PC-9 (cell line): ENCODE results near the gene EFNA4. TPM values are rescaled to one million over a fixed set of nuclear protein-coding genes. Genes with fewer than 3 reads are reported as not detected.

Source experiments
- BruUV-seq: library from RNA; stranded (reverse); fragments of 400-500 nt; replicated peaks from 2 replicates; lab custom pipeline; 2021; lab: Mats Ljungman, UMichigan
- CTCF ChIA-PET: fragments of 300-600 bp; sonication (Branson Sonifier 250); formaldehyde crosslinking; loops from one replicate; lab custom pipeline; 2022; ENCODE audit warnings: antibody characterized with exemption; lab: Charles Lee
- POLR2A ChIA-PET: fragments of 300-600 bp; sonication (Branson Sonifier 250); formaldehyde crosslinking; loops from one replicate; lab custom pipeline; 2022; ENCODE audit warnings: antibody characterized with exemption; ENCODE audit not compliant: unreplicated experiment; lab: Charles Lee
- DNase-seq, 2 experiments: peaks; one replicate each; pipeline versions ENCODE4 v3.0.0 to v3.0.0-alpha.2; 2015 to 2022; ENCODE audit warnings: mixed read lengths in 1 of 2
- H2AFZ ChIP-seq: fragments of 200-600 bp; sonication (generic); 2 replicates; pipeline ENCODE4 v1.8.1; 2017; ENCODE audit warnings: antibody characterized with exemption
- H3F3A ChIP-seq: fragments of 200-600 bp; sonication (generic); 2 replicates; pipeline ENCODE4 v1.8.1; 2017; ENCODE audit warnings: antibody characterized with exemption, mild to moderate bottlenecking, low read depth; ENCODE audit not compliant: insufficient read depth
- H3K27ac ChIP-seq: fragments of 200-600 bp; sonication (generic); 2 replicates; pipeline ENCODE4 v1.6.1; 2016; ENCODE audit warnings: mixed run types
- H3K27me3 ChIP-seq: fragments of 200-600 bp; sonication (generic); 2 replicates; pipeline ENCODE4 v1.6.1; 2016; ENCODE audit warnings: low read depth, mixed run types; ENCODE audit not compliant: insufficient read depth
- H3K36me3 ChIP-seq: fragments of 200-600 bp; sonication (generic); 2 replicates; pipeline ENCODE4 v1.6.1; 2016; ENCODE audit warnings: low read depth, mixed run types
- H3K4me1 ChIP-seq: fragments of 200-600 bp; sonication (generic); replicated peaks from 2 replicates; pipeline ENCODE4 v1.6.1; 2016; ENCODE audit warnings: mixed run types; ENCODE audit not compliant: insufficient read depth
- H3K4me2 ChIP-seq: fragments of 200-600 bp; sonication (generic); 2 replicates; pipeline ENCODE4 v1.6.1; 2017; ENCODE audit warnings: mixed run types
- H3K4me3 ChIP-seq: fragments of 200-600 bp; sonication (generic); 2 replicates; pipeline ENCODE4 v1.6.1; 2016; ENCODE audit warnings: mixed run types
- H3K79me2 ChIP-seq: fragments of 200-600 bp; sonication (generic); 2 replicates; pipeline ENCODE4 v1.6.1; 2017; ENCODE audit warnings: low read depth, mixed run types
- H3K9me2 ChIP-seq: fragments of 200-600 bp; sonication (generic); 2 replicates; pipeline ENCODE4 v1.8.1; 2017; ENCODE audit warnings: mild to moderate bottlenecking; ENCODE audit not compliant: insufficient read depth
- H3K9me3 ChIP-seq: fragments of 200-600 bp; sonication (generic); 2 replicates; pipeline ENCODE4 v1.8.1; 2016; ENCODE audit warnings: low read depth; ENCODE audit not compliant: insufficient read depth
- H4K20me1 ChIP-seq: fragments of 200-600 bp; sonication (generic); 2 replicates; pipeline ENCODE4 v1.8.1; 2017; ENCODE audit not compliant: insufficient read depth
- CTCF ChIP-seq: fragments of 200-600 bp; sonication (generic); conservative IDR thresholded peaks from 2 replicates; pipeline ENCODE4 v1.6.1; 2017; ENCODE audit warnings: mixed run types, antibody characterized with exemption, mild to moderate bottlenecking, moderate library complexity
- EZH2 ChIP-seq: fragments of 200-600 bp; sonication (generic); IDR thresholded peaks from 2 replicates; pipeline ENCODE4 v1.8.0; 2017; ENCODE audit warnings: antibody characterized with exemption, low read depth
- intact Hi-C: fragments of 100-400 bp; cut with micrococcal nuclease; formaldehyde crosslinking; loops from one replicate; pipeline ENCODE4 v1.10.0; 2022; ENCODE audit not compliant: unreplicated experiment
- total RNA-seq: library from RNA; stranded (reverse); gene quantifications from 2 replicates; pipeline ENCODE4 v1.2.3, GENCODE V29; 2021

EFNA4 gene
- total RNA-seq, 1 experiment from 2014 or later, result 14.0 TPM

- no TSS peak for BruUV-seq
- peaks cover 11% of the 10 kb centered on the region for H3K27me3 ChIP-seq
- H2AFZ ChIP-seq, result peak overlapping the region; percentile 82
- H3K36me3 ChIP-seq, result no peaks in the 10 kb centered on the region
- H3K27ac ChIP-seq, result peak overlapping the region; percentile 72
- peak overlapping the region; percentile 84 for H3K4me2 ChIP-seq
- H4K20me1 ChIP-seq, result no peaks in the 10 kb centered on the region
- peak overlapping the region; percentile 70 for H3K4me3 ChIP-seq
- H3F3A ChIP-seq, result peaks cover 27% of the 10 kb centered on the region; the same call in 1 of the 2 replicates
- ChIA-PET POLR2A (interaction anchor here (0.5 kb wide), 1 partner anchor 214 kb away, joined by 3 read pairs; no protein-coding TSS in a partner anchor), CTCF (interaction anchor here (0.5 to 2.0 kb wide), 4 partner anchors 35 to 88 kb away, joined by 5 to 8 read pairs (median 6); partner anchors contain the start of genes ADAM15 and KRTCAP2)
- TF ChIP-seq CTCF, result peak; percentile 99
- no peak for TF ChIP-seq EZH2
- H3K9me3 ChIP-seq, result no peaks in the 10 kb centered on the region
- DNase-seq, result peak; percentile 58 to 74
- no peaks in the 10 kb centered on the region for H3K9me2 ChIP-seq
- no peaks in the 10 kb centered on the region for H3K79me2 ChIP-seq
- H3K4me1 ChIP-seq, result peaks cover 40% of the 10 kb centered on the region
- intact Hi-C loops, result loop anchor here (1.0 kb wide), 1 partner anchor 81 kb away; no protein-coding TSS in a partner anchor
These were observed 22.7 kb downstream of the EFNA4 start for GRCh38 chr1:155086128-155086741.

GRCh38 chr1:155086856-155087535 lies 23.5 kb downstream of the EFNA4 start:
- ChIA-PET CTCF (interaction anchor here (0.5 to 2.0 kb wide), 4 partner anchors 36 to 407 kb away, joined by 3 to 8 read pairs (median 6); partner anchors contain the start of genes ADAM15 and KRTCAP2), POLR2A (no interaction called here)
- TSS peak; percentile 49 for BruUV-seq
- intact Hi-C loops, result loop anchor here (1.0 kb wide), 1 partner anchor 80 kb away; no protein-coding TSS in a partner anchor
- Histone ChIP-seq H3K79me2 (no peaks in the 10 kb centered on the region), H4K20me1 (no peaks in the 10 kb centered on the region), H3F3A (peaks cover 24% of the 10 kb centered on the region; the same call in 1 of the 2 replicates), H3K4me2 (no peak overlapping the region), H3K27me3 (peaks cover 4% of the 10 kb centered on the region; the same call in 1 of the 2 replicates), H3K9me2 (no peaks in the 10 kb centered on the region), H3K9me3 (no peaks in the 10 kb centered on the region), H3K4me3 (no peak overlapping the region), H2AFZ (no peak overlapping the region), H3K36me3 (no peaks in the 10 kb centered on the region), H3K4me1 (peaks cover 36% of the 10 kb centered on the region), H3K27ac (no peak overlapping the region)
- DNase-seq, result no peak
- TF ChIP-seq EZH2 (no peak), CTCF (no peak; the same call in 1 of the 2 replicates)
